Measurements from ENCODE around the gene SETMAR.

GRCh38 chr3:4341336-4341675 lies 38.1 kb downstream of the SETMAR start:
- TF ChIP-seq POLR2A (IDR thresholded peaks at IDR 0.05; ENCODE audit: low read depth, low read length) = no peak
- no peak for TF ChIP-seq POLR2AphosphoS5 (IDR thresholded peaks at IDR 0.05; ENCODE audit: low read depth, low read length)
